ENCODE data around the gene DGKB.

DNA sequence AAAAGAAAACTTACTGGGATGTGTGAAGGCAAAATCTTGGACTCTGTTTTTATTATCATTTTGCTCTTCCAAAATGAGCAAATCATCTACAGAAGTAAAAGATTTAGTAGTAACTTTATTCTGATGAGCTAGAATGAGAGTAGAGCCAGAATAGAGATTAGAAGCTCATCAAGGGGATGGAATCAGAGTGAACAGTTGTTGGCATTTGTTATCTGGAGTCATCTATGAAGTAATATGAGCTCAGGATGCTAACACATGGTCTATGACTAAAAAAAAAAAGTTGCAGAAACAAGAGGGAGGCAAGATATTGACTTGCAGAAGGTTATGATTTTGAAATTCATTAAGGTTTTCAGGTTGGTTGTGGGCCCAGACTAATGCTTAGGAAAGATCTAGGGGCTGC is 504.0 kb downstream of the DGKB start:
- TF ChIP-seq, protein P1, sequence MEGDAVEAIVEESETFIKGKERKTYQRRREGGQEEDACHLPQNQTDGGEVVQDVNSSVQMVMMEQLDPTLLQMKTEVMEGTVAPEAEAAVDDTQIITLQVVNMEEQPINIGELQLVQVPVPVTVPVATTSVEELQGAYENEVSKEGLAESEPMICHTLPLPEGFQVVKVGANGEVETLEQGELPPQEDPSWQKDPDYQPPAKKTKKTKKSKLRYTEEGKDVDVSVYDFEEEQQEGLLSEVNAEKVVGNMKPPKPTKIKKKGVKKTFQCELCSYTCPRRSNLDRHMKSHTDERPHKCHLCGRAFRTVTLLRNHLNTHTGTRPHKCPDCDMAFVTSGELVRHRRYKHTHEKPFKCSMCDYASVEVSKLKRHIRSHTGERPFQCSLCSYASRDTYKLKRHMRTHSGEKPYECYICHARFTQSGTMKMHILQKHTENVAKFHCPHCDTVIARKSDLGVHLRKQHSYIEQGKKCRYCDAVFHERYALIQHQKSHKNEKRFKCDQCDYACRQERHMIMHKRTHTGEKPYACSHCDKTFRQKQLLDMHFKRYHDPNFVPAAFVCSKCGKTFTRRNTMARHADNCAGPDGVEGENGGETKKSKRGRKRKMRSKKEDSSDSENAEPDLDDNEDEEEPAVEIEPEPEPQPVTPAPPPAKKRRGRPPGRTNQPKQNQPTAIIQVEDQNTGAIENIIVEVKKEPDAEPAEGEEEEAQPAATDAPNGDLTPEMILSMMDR (IDR thresholded peaks at IDR 0.05), result no peak
- TF ChIP-seq POLR2AphosphoS5 (IDR thresholded peaks at IDR 0.05), result no peak
- no peak for TF ChIP-seq EP300 (IDR thresholded peaks at IDR 0.05)
- TF ChIP-seq POLR2A (IDR thresholded peaks at IDR 0.05), result no peak

Data from gastroesophageal sphincter (tissue), 3 donors.